GM19099 (cell line): ENCODE data around the gene CEP63.

Source experiments
- POLR2A ChIP-seq: IDR thresholded peaks from 3 replicates; pipeline ENCODE4 v1.6.1; 2011; ENCODE audit warnings: low read depth; ENCODE audit not compliant: insufficient read length; ENCODE audit errors: extremely low read depth

The CEP63 gene

DNA sequence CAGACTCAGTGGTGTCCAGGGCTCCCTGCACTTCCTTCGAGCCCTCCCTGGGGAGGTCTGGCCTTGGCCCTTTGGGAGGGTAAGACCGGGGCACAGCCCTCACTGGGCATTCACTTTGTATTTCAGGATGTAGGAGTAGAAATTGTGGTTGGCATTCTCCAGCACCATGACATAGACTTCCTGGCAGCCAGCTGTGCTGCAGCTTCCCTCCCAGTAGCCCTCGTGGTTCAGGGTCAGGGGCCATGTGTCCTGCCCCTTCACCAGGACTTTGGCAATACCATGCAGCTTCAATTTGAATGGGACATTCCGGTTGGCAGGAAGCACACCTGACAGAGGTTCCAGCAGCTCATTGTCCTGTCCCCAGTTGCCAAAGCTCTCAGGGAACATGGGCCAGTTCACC is 117.6 kb downstream of the CEP63 start:
- no peak for TF ChIP-seq POLR2A

GRCh38 chr3:134603956-134604355 is 118.1 kb downstream of the CEP63 start:
- TF ChIP-seq POLR2A = no peak

- TF ChIP-seq POLR2A = no peak
These were observed 119.7 kb downstream of the CEP63 start for GRCh38 chr3:134605556-134605955.

- no peak for TF ChIP-seq POLR2A
These were observed 120.5 kb downstream of the CEP63 start for GRCh38 chr3:134606033-134607025.

- no peak for TF ChIP-seq POLR2A
These were observed 121.5 kb downstream of the CEP63 start for GRCh38 chr3:134607054-134608022.

DNA sequence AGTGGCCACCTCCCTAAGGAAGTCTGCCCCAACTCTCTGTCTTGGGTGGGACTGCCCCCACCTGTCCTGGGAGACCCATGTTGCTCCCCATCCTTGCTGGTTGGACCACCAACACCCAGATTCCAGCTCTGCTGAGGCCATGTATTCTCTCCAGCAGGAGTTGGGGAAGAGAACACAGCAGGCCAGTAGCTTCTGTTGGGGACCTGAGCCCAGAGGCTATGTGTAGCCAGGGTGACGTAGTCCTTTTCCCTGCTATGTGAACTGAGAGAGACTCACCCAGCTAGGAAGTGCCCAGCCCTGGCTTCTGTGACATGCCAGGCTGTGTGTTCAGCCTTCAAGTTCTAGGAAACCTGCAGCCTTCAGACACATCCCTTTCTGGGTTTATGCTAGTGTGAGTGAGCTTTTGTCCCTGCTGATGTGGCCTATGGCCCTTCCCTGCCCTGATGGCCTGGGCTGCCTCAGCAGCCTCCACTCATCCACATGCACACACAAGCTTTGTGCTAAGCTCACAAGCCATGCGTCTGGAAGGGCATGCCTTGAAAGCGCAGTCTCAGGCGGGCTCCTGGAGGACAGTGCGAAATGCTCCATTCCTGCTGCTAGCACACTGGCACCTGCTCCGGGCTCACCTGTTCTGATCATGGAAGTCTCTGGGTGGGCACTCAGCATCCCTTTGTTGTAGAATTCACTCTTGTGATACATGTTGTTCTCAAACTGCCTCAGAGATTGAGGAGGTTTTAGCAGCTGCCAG is 122.3 kb downstream of the CEP63 start:
- TF ChIP-seq POLR2A = no peak

DNA sequence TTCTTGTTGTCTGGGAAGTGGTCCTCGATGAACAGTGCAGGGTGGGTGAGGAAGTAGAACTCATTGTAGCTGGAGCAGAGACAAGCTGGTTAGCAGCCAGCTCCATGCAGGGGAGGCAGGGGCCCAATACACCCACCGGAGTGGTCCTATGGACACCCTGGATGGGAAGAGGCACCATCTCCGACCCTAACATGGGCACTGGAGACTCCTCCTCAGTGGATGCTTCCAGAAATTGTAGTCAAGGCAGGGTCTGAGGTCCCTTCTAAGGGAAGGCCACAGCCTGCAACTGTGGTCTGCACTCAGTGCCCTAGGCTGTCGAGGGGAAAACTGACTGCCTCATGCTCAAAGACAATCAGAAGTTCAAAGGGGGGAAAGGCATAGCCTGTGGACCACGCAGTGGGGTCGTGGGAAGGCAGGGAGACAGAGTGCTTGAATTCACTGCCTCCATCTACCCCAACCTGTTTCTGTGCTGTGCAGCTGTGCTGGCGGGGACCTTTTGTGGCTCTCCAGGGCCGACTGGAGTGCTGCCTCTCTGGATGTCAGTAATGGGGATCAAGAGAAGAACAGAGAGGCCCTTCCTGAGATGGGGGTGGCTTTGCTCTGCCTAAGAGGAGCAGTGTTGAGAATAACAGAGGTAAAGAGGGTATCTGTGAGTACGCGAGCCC is 123.0 kb downstream of the CEP63 start:
- TF ChIP-seq POLR2A = no peak

GRCh38 chr3:134609821-134610431 is 124.1 kb downstream of the CEP63 start:
- TF ChIP-seq POLR2A = no peak

- no peak for TF ChIP-seq POLR2A
These were observed 124.9 kb downstream of the CEP63 start for GRCh38 chr3:134610432-134611385.

DNA sequence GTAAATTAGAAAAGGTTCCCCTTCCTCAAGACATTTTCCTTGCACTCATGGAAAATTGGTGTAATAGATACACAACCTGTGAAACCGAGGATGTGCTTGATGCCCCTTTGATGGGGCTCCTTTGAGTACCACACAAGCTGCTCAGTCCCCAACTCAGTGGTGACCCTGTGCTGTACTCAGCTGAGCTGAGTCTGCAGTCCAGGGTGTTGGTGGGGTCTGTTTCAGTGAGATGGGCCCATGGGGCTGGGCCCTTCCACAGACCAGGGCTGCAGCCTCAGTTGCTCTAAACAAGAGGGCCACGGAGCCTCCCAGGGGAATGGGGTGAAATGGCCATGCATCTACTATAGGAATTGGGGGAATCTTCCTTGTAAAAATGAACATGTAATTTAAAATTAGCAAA is 125.7 kb downstream of the CEP63 start:
- no peak for TF ChIP-seq POLR2A

DNA sequence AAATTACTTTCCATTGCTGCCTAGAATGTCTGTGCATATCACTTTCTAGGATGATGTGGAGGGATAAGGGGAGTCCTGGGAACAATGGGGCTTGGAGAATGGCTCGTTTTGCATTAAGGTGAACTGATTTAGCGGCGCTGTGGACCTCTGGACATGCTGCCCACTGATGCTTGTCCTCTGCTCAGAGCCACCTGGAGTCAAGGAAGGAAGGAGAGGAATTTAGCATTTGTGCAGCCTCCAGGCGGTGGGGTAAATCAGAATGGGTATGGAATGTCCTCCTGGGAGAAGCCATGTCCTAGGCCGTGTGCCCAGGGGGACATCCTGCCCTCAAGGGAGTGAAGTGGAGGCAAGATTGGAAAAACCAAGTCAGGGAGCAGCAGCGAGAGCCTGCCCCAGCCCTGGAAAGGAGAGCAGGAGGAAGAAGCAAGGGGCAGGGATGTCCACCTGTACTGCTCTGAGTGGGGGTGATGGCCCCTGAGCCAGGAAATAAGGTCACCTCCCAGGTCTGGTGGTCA is 127.2 kb downstream of the CEP63 start:
- TF ChIP-seq POLR2A = no peak

GRCh38 chr3:134614955-134615354 is 129.1 kb downstream of the CEP63 start:
- no peak for TF ChIP-seq POLR2A

GRCh38 chr3:134615743-134616142 is 129.9 kb downstream of the CEP63 start:
- TF ChIP-seq POLR2A = no peak
